Cardiac muscle cell (in vitro differentiated cells and primary cell): ENCODE data around the gene CNNM4. TPM values are rescaled to one million over a fixed set of nuclear protein-coding genes. Genes with fewer than 3 reads are reported as not detected.

ENCODE experiments used
- DNase-seq, 2 donors: peaks; one replicate each; pipeline versions ENCODE4 v3.0.0 to v3.0.0-alpha.2; 2010 to 2017; ENCODE audit warnings: low read depth in 1 of 2, low spot score in 1 of 2
- H3K27ac ChIP-seq: fragments of 200-600 bp; sonication (generic); 2 replicates; pipeline ENCODE4 v1.5.1; 2016
- H3K27me3 ChIP-seq: fragments of 200-600 bp; sonication (generic); 2 replicates; pipeline ENCODE4 v1.6.0; 2016; ENCODE audit warnings: control low read depth
- H3K36me3 ChIP-seq: fragments of 200-600 bp; sonication (generic); 2 replicates; pipeline ENCODE4 v1.5.1; 2016; ENCODE audit warnings: control low read depth
- H3K4me1 ChIP-seq: fragments of 200-600 bp; sonication (generic); 2 replicates; pipeline ENCODE4 v1.8.1; 2017; ENCODE audit warnings: low read depth, mild to moderate bottlenecking, mixed run types
- H3K4me3 ChIP-seq: fragments of 200-600 bp; sonication (generic); 2 replicates; pipeline ENCODE4 v1.5.1; 2016; ENCODE audit warnings: mild to moderate bottlenecking
- H3K9me3 ChIP-seq: fragments of 200-600 bp; sonication (generic); 2 replicates; pipeline ENCODE4 v1.5.1; 2017; ENCODE audit warnings: low read depth, mild to moderate bottlenecking, control low read depth
- CTCF ChIP-seq: IDR thresholded peaks from 2 replicates; pipeline ENCODE4 v1.5.1; 2012; ENCODE audit warnings: low read depth, mild to moderate bottlenecking, low read length
- polyA plus RNA-seq: library from polyadenylated mRNA; unstranded; fragments of >200 nt; fragmentation: Nextera tagmentation; extraction: Ambion mirVana; gene quantifications from 2 replicates; pipeline ENCODE4 v1.2.1, GENCODE V29; 2016
- total RNA-seq: library from RNA; depleted of rRNA; stranded (reverse); fragments of >200 nt; gene quantifications from 2 replicates; pipeline ENCODE4 v1.2.3, GENCODE V29; 2016

The CNNM4 gene
- total and polyA plus RNA-seq, 2 experiments from 2014 or later, result 10.2 to 18.8 TPM

GRCh38 chr2:96824079-96824870, 63.6 kb downstream of the CNNM4 start:
- Histone ChIP-seq H3K4me3 (no peak overlapping the region), H3K27ac (peak overlapping the region; percentile 48), H3K9me3 (no peaks in the 10 kb centered on the region), H3K27me3 (no peaks in the 10 kb centered on the region), H3K36me3 (peaks cover 19% of the 10 kb centered on the region), H3K4me1 (peaks cover 28% of the 10 kb centered on the region)
- no peak for TF ChIP-seq CTCF
- peak; percentile 55 to 76 for DNase-seq

- TF ChIP-seq CTCF, result no peak
- Histone ChIP-seq H3K4me3 (no peak overlapping the region), H3K36me3 (peaks cover 24% of the 10 kb centered on the region), H3K9me3 (no peaks in the 10 kb centered on the region), H3K27me3 (no peaks in the 10 kb centered on the region), H3K27ac (no peak overlapping the region), H3K4me1 (peaks cover 24% of the 10 kb centered on the region)
- DNase-seq, result no peak
These were observed 64.4 kb downstream of the CNNM4 start for GRCh38 chr2:96825057-96825456.

GRCh38 chr2:96826546-96827278, 66.0 kb downstream of the CNNM4 start:
- Histone ChIP-seq H3K27ac (no peak overlapping the region), H3K9me3 (no peaks in the 10 kb centered on the region), H3K36me3 (peaks cover 36% of the 10 kb centered on the region), H3K4me1 (peaks cover 8% of the 10 kb centered on the region), H3K27me3 (no peaks in the 10 kb centered on the region), H3K4me3 (no peak overlapping the region)
- TF ChIP-seq CTCF, result no peak
- DNase-seq, result no peak

GRCh38 chr2:96828436-96828835, 67.7 kb downstream of the CNNM4 start:
- Histone ChIP-seq H3K27ac (no peak overlapping the region), H3K4me1 (peaks cover 21% of the 10 kb centered on the region), H3K36me3 (peaks cover 47% of the 10 kb centered on the region), H3K4me3 (no peak overlapping the region), H3K27me3 (no peaks in the 10 kb centered on the region), H3K9me3 (no peaks in the 10 kb centered on the region)
- no peak for TF ChIP-seq CTCF
- no peak for DNase-seq

GRCh38 chr2:96828874-96829273, 68.2 kb downstream of the CNNM4 start:
- Histone ChIP-seq H3K4me3 (no peak overlapping the region), H3K27ac (no peak overlapping the region), H3K9me3 (no peaks in the 10 kb centered on the region), H3K27me3 (no peaks in the 10 kb centered on the region), H3K4me1 (peaks cover 24% of the 10 kb centered on the region), H3K36me3 (peaks cover 47% of the 10 kb centered on the region)
- no peak for DNase-seq
- no peak for TF ChIP-seq CTCF
